SKM-1 treated with dmso at 0.1 percent for 144 hours (cell line): ENCODE measurements around the gene BLVRB.
"Not testable (repeated sequence)": the region's sequence is repeated elsewhere in the genome, so short reads cannot be mapped to it uniquely, and the experiment has no call there.

ENCODE experiments used
- DNase-seq: peaks from one replicate; lab custom pipeline; 2025; ENCODE audit not compliant: unreplicated experiment; lab: John Stamatoyannopoulos, UW

BLVRB gene

GRCh38 chr19:40489882-40490230 lies 24.3 kb upstream of the BLVRB start:
- no peak for DNase-seq

DNA sequence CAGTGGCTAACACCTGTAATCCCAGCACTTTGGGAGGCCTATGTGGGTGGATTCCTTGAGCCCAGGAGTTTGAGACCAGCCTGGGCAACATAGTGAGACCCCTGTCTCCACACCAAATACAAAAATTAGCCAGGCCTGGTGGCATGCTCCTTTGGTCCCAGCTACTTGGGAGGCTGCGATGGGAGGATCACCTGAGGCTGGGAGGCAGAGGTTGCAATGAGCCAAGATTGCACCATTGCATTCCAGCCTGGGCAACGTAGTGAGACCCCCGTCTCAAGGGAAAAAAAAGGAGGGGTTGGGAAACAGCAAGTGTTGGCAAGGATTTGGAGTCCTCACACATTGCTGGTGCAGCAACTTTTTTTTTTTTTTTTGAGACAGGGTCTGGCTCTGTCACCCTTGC lies 20.5 kb upstream of the BLVRB start:
- DNase-seq: no peak

DNA sequence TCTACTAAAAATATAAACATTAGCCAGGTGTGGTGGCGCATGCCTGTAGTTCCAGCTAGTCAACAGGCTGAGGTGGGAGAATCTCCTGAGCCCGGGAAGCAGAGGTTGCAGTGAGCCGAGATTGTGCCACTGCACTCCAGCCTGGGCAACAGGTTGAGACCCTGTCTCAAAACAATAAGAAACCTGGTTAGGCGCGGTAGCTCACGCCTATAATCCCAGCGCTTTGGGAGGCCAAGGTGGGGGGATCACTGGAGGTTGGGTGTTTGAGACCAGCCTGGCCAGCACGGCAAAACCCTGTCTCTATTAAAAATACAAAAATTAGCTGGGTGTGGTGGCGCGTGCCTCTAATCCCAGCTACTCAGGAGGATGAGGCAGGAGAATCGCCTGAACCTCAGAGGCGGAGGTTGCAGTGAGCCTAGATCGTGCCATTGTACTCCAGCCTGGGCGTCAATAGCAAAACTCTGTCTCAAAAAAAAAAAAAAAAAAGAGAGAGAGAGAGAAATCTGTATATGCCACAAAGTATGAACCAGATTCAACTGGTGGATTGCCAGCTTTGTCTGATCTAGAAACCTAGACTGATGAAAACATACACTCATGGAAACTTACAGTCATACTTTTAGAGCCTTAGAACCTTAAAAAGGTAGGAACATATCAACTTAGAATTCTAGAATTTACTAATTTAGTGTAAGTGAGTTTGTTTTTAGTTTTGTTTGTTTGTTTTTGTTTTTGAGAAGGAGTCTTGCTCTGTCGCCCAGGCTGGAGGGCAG lies 10.5 kb upstream of the BLVRB start:
- not testable (repeated sequence) for DNase-seq

DNA sequence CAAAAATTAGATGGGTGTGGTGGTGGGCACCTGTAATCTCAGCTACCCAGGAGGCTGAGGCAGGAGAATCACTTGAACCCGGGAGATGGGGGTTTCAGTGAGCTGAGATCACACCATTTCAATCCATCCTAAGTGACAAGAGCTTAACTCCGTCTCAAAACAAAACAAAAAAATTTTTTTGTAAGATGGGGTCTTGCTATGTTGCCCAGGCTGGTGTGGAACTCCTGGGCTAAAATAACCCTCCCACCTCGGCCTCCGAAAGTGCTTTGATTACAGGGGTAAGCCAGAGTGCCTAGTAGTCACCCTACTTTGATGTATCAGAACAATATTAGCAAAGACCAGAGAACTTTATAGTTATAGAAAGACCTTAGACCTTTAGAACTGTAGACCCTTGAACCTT lies 9.2 kb upstream of the BLVRB start:
- no peak for DNase-seq

GRCh38 chr19:40472516-40472915 lies 7.0 kb upstream of the BLVRB start:
- DNase-seq: no peak

DNA sequence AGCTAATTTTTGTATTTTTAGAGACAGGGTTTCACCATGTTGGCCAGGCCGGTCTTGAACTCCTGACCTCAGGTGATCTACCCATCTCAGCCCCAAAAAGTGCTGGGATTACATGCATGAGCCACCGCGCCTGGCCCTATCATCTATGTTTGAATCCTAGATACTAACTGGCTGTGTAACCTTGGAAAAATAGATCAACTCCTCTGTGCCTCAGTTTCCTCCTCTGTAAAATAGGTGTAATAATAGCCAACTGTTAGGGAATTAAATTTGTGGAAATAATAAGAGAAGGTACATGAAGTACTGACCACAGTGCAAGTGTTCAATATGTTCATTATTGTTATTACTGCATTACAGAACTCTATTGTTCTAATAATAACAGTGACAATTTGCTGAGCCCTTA lies 5.6 kb upstream of the BLVRB start:
- DNase-seq: no peak

GRCh38 chr19:40469011-40469410 lies 3.5 kb upstream of the BLVRB start:
- DNase-seq: peak; percentile 2

DNA sequence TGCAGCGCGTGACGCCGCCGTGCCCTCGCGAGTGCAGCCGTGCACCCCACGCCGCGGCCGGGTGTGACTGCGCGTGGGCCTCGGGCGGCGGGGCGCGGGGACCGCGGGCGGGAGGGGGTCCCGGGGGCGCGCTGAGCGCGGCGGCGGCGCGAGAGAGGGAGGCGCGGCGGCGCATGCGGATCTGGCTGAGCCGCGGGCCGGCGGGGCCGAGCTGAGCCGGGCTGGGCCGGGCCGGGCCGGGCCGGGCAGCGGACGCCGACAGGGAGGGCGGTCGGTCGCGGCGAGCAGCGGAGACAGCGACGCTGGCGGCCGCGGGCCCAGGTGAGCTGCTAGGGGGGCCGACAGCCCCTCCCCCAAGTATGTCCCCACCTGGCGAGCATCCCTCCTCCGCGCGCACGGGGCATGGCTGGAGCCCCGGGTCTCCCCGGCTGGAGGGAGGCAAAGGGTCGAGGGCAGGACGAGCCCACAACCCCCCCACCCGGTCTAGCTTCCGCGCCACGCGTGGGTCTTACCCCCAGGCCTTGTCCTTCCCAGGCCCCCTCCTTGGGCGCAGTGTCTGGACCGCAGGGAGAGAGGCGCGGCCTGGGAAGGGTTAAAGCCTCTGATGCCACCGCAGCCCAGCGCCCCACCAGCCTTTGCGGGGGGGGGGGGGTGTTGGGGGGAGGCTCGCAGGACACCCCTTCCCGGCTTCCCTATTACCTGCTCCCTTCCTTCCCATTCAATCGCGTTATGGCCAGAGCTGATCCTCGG lies 1.6 kb upstream of the BLVRB start, which contains the start of gene SPTBN4:
SPTBN4 (plus strand) TSS at position 17 of the 750 bp plus-strand sequence. CDS start 5,621 bp downstream, outside the sequence.
- DNase-seq: no peak

DNA sequence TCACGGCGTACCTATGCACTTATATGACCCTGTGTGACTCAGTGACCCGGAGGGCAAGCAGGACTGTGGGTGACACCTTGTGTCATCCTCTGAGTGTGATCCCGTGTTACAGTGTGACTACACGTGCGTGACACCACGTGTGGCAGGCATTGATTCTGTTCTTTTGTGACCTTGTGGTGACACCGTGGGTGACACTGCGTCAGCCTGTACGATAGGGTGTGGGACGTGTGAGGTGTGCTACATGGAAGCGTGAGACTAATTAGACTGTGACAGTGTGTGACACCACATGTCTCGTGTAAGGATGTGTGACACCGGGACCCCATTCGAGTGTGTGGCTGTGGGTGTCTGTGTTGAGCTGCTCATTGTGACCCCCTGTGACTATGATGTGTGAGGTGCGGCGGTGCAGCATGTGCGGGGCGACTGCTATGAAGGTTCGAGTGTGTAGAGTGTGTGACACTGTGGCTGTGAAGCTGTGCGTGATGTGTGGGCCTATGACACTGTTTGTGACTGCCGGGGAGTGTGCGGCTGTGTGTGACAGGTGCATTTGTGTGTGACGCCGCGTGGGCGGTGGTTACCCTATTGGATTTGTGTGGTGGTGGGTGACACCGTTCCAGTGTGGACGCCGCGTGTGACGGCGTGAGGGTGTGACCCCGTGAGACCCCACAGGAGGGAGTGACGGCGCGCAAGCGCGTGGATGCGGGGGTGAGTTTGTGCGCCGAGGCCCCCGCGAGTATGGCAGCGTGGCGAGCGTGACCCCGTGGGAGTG lies 857 bp upstream of the BLVRB start:
- no peak for DNase-seq

GRCh38 chr19:40465025-40465556 lies 454 bp downstream of the BLVRB start:
- DNase-seq: peak; percentile 90

DNA sequence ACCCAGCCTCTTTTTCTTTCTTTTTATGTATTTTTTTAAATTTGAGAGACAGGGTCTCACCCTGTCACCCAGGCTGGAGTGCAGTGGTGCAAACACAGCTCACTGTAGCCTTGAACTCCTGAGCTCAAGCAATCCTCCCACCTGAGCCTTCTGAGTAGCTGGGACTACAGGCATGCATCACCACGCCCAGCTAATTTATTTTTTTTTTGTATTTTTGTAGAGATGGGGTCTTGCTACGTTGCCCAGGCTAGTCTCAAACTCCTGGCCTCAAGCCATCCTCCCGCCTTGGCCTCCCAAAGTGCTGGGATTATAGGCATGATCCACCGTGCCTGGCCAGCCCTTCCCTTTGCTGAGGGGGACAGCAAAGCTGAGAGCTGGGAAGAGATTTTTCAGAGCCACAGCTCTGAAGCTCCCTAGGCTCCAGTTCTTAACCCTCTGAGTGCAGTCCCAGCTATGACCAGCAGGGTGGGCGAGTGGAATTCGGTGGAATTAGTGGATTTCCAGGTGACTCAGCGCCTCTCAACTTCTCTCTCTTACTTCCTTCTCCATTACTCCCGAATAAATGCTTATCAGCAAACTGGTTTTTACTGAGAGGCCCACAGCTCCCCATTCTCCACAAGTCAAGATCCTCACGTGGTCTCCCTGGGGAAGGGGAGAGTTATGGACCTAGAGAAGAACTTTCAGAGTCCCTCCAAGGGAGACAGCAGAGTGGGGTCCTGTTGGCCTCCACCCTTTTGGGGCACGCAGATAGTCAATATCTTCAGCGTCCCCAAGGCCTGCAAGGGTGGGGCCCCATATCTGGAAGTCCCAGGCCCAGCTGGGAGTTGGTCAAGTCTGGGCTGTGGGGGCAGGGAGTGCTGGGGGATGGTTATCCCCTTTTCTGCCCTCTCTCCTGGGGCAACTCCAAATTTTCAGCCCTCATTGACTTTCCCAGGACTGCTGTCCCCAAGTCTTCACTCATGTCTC lies 1.2 kb downstream of the BLVRB start:
- DNase-seq: peak; percentile 64

GRCh38 chr19:40463587-40464037 lies 1.9 kb downstream of the BLVRB start:
- not testable (repeated sequence) for DNase-seq

DNA sequence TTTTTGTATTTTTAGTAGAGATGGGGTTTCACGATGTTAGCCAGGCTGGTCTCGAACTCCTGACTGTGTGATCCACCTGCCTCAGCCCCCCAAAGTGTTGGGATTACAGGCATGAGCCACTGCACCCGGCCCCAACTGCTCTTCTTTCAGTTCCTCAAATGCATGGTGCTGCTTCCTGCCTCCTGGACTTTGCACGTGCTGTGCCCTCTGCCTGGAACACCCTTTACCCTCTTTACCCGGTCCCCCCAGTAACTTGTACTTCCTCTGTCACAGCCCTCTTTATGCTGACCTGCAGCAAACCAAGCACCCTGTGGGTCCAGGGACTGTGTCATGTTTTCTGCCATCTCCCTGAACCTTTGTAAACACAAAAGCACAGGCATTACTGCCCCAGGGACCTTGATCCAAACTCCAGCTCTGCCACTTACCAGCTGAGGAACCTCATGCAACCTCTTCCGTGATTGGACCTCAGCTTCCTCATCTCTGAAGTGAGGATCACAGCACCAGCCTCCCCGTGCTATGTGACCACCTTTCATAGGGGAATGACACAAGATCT lies 3.8 kb downstream of the BLVRB start:
- peak; percentile 84 for DNase-seq

- no peak for DNase-seq
These were observed 5.4 kb downstream of the BLVRB start for GRCh38 chr19:40460185-40460584.

- no peak for DNase-seq
These were observed 7.0 kb downstream of the BLVRB start for GRCh38 chr19:40458597-40458974.

DNA sequence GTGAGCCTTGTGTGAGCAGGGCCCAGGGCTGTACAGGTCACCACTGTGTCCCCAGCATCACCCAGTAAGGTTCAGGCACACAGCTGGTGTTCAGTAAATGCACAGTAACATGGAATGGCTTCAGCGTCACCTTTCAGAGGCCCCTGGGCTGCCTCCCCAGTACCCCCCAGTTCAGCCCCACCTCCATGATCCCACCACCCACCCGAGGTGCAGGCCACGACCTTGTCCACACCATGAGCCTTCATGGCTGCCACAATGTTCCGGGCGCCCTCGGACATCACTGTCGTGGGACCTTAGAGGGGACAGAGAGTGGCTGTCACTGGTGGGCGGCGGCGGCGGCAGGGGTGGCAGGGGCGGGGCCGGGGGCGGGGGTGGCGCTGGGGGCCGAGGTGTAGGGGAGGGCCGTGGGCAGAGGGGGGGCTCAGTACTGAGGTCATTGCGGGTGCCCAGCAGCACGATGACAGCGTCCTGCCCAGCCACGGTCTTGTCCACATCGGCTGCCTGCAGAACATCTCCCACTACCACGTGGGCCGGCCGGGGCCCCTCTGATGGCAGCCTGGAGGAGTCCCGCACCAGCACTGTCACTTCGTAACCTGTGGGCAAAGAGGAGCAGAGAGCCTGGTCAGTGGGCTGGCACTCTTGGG lies 7.5 kb downstream of the BLVRB start:
- no peak for DNase-seq

DNA sequence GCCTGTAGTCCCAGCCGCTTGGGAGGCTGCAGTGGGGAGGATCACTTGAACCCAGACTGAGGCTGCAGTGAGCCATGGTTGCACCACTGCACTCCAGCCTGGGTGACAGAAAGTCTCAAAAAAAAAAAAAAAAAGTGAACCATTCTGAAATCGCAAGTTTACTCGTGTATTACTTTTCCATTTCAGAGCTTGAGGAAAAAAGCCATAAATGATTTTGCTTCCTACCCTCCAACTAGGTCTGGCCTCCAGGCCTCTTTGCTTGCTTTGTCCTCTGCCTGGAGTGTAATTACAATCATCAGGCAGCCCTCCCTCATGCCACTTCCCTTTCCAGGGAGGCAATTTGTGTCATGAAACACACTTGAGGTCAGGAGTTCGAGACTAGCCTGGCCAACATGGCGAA lies 8.5 kb downstream of the BLVRB start:
- DNase-seq: no peak

GRCh38 chr19:40453943-40454342 lies 11.6 kb downstream of the BLVRB start:
- not testable (repeated sequence) for DNase-seq

- no peak for DNase-seq
These were observed 12.3 kb downstream of the BLVRB start for GRCh38 chr19:40453151-40453735.
